ENCODE data around the gene ACP5. TPM values are rescaled to one million over a fixed set of nuclear protein-coding genes. Genes with fewer than 3 reads are reported as not detected.

Gene ACP5
- total RNA-seq, 1 donor from 2014 or later = not detected

DNA sequence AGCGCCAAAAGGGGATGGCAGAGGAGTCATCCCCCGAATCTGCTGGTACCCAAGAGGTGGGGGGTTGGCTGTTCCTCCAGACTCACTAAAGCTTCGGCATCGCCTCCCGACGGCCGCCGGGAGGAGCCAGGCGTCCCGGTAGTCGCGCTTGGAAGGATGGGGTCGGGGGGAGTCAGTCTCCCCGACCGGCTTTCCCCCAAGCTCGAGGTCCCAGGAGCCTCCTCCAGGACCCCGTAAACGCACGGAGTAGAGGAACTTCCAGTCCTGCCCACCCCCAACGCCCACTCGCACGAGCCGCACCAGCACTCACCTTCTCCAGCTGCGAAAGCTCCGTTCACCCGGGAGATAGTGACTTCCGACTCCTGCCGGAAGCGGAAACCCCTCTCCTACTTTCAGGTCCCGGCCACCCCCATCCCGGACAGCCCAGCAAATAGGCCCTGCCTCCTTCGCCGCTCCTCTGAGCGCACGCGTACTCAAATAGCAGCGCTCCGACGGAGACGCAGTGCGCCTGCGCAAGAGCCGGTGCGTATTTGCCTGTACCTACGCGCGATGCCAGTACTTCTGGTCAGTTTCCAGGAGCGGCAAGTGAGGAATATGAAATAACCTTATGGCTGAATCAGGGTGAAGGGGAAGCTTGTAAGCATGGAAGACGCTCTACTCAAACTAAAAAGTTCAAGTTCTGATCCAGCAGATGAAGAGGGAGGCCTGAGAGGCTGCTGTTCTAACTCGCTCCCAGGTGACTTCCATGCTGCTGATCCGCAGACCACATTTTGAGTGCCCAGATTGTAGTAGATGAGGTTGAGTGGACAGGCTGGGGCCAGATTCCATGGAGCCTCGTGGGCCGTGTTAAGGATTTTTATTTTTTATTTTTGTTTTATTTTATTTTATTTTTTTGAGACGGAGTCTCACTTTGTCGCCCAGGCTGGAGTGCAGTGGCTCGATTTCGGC, 18.3 kb downstream of the ACP5 start, which contains the start of gene ELOF1:
ELOF1 (minus strand) TSS at position 350 of the 948 bp plus-strand sequence. CDS start 4,883 bp downstream, outside the sequence.
- H3K36me3 Mint-ChIP-seq (ENCODE audit: unreplicated experiment) = no peaks in the 10 kb centered on the region
- H3K9me3 Mint-ChIP-seq (ENCODE audit: unreplicated experiment) = peaks cover 2% of the 10 kb centered on the region
- H3K4me1 Mint-ChIP-seq (ENCODE audit: low read depth, unreplicated experiment) = peaks cover 11% of the 10 kb centered on the region
- peaks cover 3% of the 10 kb centered on the region for H3K27me3 Mint-ChIP-seq (ENCODE audit: unreplicated experiment)
- peak; percentile 99 for DNase-seq
- TF ChIP-seq, protein P1, sequence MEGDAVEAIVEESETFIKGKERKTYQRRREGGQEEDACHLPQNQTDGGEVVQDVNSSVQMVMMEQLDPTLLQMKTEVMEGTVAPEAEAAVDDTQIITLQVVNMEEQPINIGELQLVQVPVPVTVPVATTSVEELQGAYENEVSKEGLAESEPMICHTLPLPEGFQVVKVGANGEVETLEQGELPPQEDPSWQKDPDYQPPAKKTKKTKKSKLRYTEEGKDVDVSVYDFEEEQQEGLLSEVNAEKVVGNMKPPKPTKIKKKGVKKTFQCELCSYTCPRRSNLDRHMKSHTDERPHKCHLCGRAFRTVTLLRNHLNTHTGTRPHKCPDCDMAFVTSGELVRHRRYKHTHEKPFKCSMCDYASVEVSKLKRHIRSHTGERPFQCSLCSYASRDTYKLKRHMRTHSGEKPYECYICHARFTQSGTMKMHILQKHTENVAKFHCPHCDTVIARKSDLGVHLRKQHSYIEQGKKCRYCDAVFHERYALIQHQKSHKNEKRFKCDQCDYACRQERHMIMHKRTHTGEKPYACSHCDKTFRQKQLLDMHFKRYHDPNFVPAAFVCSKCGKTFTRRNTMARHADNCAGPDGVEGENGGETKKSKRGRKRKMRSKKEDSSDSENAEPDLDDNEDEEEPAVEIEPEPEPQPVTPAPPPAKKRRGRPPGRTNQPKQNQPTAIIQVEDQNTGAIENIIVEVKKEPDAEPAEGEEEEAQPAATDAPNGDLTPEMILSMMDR (IDR thresholded peaks at IDR 0.05; ENCODE audit: partially characterized antibody, unreplicated experiment) = no peak
- H3K4me3 Mint-ChIP-seq (ENCODE audit: unreplicated experiment) = peak within 1 kb of the TSS; percentile 87
- H3K27ac Mint-ChIP-seq (ENCODE audit: unreplicated experiment) = peak within 1 kb of the TSS; percentile 57

DNA sequence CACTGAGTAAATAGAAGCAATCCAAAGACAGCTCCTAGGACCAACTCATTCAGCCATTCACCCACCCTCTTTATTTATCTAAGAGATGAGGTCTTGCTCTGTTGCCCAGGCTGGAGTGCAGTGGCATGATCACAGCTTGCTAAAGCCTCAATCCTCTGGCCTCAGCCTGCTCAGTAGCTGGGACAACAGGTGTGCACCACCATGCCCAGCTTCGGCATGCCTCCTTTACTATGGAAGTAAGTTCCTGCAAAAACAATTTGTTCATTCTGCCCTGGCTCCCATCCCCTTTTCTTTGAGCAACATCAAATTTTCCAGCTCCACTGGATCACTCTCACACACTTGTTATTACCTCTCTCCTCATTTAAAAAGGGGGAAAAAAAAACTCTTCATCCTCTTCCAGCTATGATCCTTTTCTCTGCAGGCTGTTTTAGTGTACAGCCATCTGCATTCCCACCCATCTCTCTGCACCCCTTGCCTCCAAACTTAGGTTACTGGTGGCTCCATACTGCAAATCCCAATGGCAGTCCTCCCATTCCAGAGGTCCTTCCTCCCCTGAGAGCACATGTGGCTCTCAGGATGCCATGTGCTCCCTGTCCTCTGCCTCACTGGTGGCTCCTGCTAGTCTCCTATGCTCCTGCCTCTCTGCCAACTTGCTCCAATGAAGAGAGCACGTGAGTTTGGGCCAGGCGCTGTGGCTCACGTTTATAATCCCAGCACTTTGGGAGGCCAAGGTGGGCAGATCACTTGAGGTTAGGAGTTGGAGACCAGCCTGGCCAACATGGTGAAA, 20.6 kb downstream of the ACP5 start:
- Mint-ChIP-seq H3K27ac (ENCODE audit: unreplicated experiment) (no peak overlapping the region), H3K4me3 (ENCODE audit: unreplicated experiment) (peak overlapping the region; percentile 25), H3K9me3 (ENCODE audit: unreplicated experiment) (peaks cover 2% of the 10 kb centered on the region), H3K27me3 (ENCODE audit: unreplicated experiment) (peaks cover 3% of the 10 kb centered on the region), H3K36me3 (ENCODE audit: unreplicated experiment) (no peaks in the 10 kb centered on the region), H3K4me1 (ENCODE audit: low read depth, unreplicated experiment) (peaks cover 11% of the 10 kb centered on the region)
- TF ChIP-seq, protein P1 (IDR thresholded peaks at IDR 0.05; ENCODE audit: partially characterized antibody, unreplicated experiment) = no peak
- DNase-seq = no peak

DNA sequence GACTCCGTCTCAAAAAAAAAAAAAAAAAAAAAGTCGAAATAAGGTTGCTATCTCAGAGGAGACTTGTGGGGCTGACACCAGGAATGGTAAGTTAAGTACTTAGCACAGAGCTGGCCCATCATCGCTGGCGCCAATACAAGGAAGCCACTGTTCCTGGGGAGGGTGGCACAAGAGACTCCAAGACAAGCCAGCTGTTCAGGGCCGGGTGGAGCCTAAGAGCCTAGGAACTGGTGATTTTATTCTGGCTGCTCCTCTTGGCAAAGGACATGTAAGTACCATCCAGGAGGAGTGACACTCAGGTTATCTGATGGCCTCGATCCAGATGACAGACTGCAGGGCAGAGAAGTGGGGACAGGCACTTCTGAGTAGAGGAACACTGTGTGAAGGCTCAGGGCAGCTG, 22.2 kb downstream of the ACP5 start:
- H3K36me3 Mint-ChIP-seq (ENCODE audit: unreplicated experiment) = no peaks in the 10 kb centered on the region
- no peak overlapping the region for H3K4me3 Mint-ChIP-seq (ENCODE audit: unreplicated experiment)
- no peak for DNase-seq
- H3K4me1 Mint-ChIP-seq (ENCODE audit: low read depth, unreplicated experiment) = peaks cover 5% of the 10 kb centered on the region
- TF ChIP-seq, protein P1 (IDR thresholded peaks at IDR 0.05; ENCODE audit: partially characterized antibody, unreplicated experiment) = no peak
- peaks cover 4% of the 10 kb centered on the region for H3K27me3 Mint-ChIP-seq (ENCODE audit: unreplicated experiment)
- H3K27ac Mint-ChIP-seq (ENCODE audit: unreplicated experiment) = peak overlapping the region; percentile 66
- peaks cover 2% of the 10 kb centered on the region for H3K9me3 Mint-ChIP-seq (ENCODE audit: unreplicated experiment)

DNA sequence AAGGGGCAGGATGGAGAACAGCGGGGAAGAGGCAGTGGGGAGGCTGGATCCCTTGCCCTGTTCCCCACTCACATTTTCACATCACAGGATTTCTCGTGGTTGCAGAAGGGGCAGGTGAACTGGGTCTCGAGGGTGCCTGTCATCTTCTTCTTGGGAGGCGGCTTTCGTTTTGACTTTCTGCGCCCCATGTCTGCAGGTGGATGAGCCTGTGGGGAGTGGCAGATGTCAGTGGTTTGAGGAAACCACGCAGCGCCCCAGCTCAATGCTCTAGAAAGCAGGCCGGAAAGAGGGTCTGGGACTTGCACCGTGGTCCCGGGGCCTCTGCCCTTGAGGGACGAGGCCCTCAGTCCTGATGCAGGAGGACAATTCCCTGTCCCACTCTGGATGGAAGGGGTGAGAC, 23.3 kb downstream of the ACP5 start:
- Mint-ChIP-seq H3K9me3 (ENCODE audit: unreplicated experiment) (peaks cover 2% of the 10 kb centered on the region), H3K4me3 (ENCODE audit: unreplicated experiment) (no peak overlapping the region), H3K27me3 (ENCODE audit: unreplicated experiment) (peaks cover 4% of the 10 kb centered on the region), H3K36me3 (ENCODE audit: unreplicated experiment) (no peaks in the 10 kb centered on the region), H3K4me1 (ENCODE audit: low read depth, unreplicated experiment) (peaks cover 4% of the 10 kb centered on the region), H3K27ac (ENCODE audit: unreplicated experiment) (no peak overlapping the region)
- TF ChIP-seq, protein P1 (IDR thresholded peaks at IDR 0.05; ENCODE audit: partially characterized antibody, unreplicated experiment) = no peak
- no peak for DNase-seq
